ENCODE results near the gene MPPED2.

Gene MPPED2

GRCh38 chr11:30447058-30447640 lies 139.0 kb downstream of the MPPED2 start:
- no peak for DNase-seq

GRCh38 chr11:30446520-30446919 lies 139.6 kb downstream of the MPPED2 start:
- no peak for DNase-seq

GRCh38 chr11:30445056-30445455 lies 141.1 kb downstream of the MPPED2 start:
- DNase-seq: no peak

GRCh38 chr11:30440510-30440909 lies 145.6 kb downstream of the MPPED2 start:
- DNase-seq: no peak

GRCh38 chr11:30436801-30437200 lies 149.4 kb downstream of the MPPED2 start:
- DNase-seq: no peak

GRCh38 chr11:30435488-30435887 lies 150.7 kb downstream of the MPPED2 start:
- no peak for DNase-seq

- no peak for DNase-seq
These were observed 151.3 kb downstream of the MPPED2 start for GRCh38 chr11:30434901-30435300.

- DNase-seq: no peak
These were observed 152.3 kb downstream of the MPPED2 start for GRCh38 chr11:30433831-30434230.

GRCh38 chr11:30432716-30433115 lies 153.4 kb downstream of the MPPED2 start:
- DNase-seq: no peak

GRCh38 chr11:30432178-30432577 lies 154.0 kb downstream of the MPPED2 start:
- no peak for DNase-seq

GRCh38 chr11:30431127-30431814 lies 154.9 kb downstream of the MPPED2 start:
- DNase-seq: no peak

GRCh38 chr11:30429550-30429949 lies 156.6 kb downstream of the MPPED2 start:
- DNase-seq: no peak

- DNase-seq: no peak
These were observed 159.4 kb downstream of the MPPED2 start for GRCh38 chr11:30426781-30427180.

- DNase-seq: no peak
These were observed 161.3 kb downstream of the MPPED2 start for GRCh38 chr11:30424844-30425243.

- DNase-seq: no peak
These were observed 161.8 kb downstream of the MPPED2 start for GRCh38 chr11:30424321-30424720.

- no peak for DNase-seq
These were observed 162.3 kb downstream of the MPPED2 start for GRCh38 chr11:30423886-30424285.

- DNase-seq: no peak
These were observed 162.9 kb downstream of the MPPED2 start for GRCh38 chr11:30423279-30423648.

- no peak for DNase-seq
These were observed 163.5 kb downstream of the MPPED2 start for GRCh38 chr11:30422447-30423278.

- no peak for DNase-seq
These were observed 165.8 kb downstream of the MPPED2 start for GRCh38 chr11:30420233-30420787.

- DNase-seq: no peak
These were observed 171.3 kb downstream of the MPPED2 start for GRCh38 chr11:30414806-30415205.

GRCh38 chr11:30414244-30414643 lies 171.9 kb downstream of the MPPED2 start:
- DNase-seq: no peak

- DNase-seq: no peak
These were observed 173.6 kb downstream of the MPPED2 start for GRCh38 chr11:30412509-30412908.

- DNase-seq: no peak
These were observed 174.8 kb downstream of the MPPED2 start for GRCh38 chr11:30411383-30411782.

All from activated gamma-delta T cell treated with Interleukin-2 at 50 U/mL for 16 hours (primary cell).